ENCODE results near the gene ZGPAT. TPM values are rescaled to one million over a fixed set of nuclear protein-coding genes. Genes with fewer than 3 reads are reported as not detected.

ZGPAT gene
- total and polyA plus RNA-seq, 2 of the 13 experiments (the other 11 are each of a cell fraction or from before 2014, with no cell fraction given): 23.0 to 41.9 TPM

- TF ChIP-seq TAF1 (CRISPR knock-in tag; IDR thresholded peaks at IDR 0.05) (peak; percentile 85), KLF15 (CRISPR knock-in tag; IDR thresholded peaks at IDR 0.05; ENCODE audit: borderline replicate concordance) (peak; percentile 60; the same call in 1 of the 2 replicates), ZNF232 (CRISPR knock-in tag; IDR thresholded peaks at IDR 0.05; ENCODE audit: borderline replicate concordance) (peak; percentile 94), ATF4 (CRISPR knock-in tag; IDR thresholded peaks at IDR 0.05) (peak in 1 of 2 experiments; percentile 82; a peak in 2 of 4 replicates), ETV5 (CRISPR knock-in tag; IDR thresholded peaks at IDR 0.05; ENCODE audit: borderline replicate concordance) (peak; percentile 92), ZBTB7A (CRISPR knock-in tag; IDR thresholded peaks at IDR 0.05) (peak; percentile 83), NBN (conservative IDR thresholded peaks at IDR 0.05) (no peak), PLSCR1 (CRISPR knock-in tag; IDR thresholded peaks at IDR 0.05; ENCODE audit: borderline replicate concordance) (no peak), MYPOP (CRISPR knock-in tag; IDR thresholded peaks at IDR 0.05) (peak; percentile 80; the same call in 1 of the 2 replicates), NKX3-1 (CRISPR knock-in tag; IDR thresholded peaks at IDR 0.05) (peak; percentile 97), ZBTB46 (CRISPR knock-in tag; IDR thresholded peaks at IDR 0.05; ENCODE audit: borderline replicate concordance) (no peak), NR2F1 (CRISPR knock-in tag; IDR thresholded peaks at IDR 0.05) (peak; percentile 99 to 100), MTA1 (CRISPR knock-in tag; IDR thresholded peaks at IDR 0.05; ENCODE audit: borderline replicate concordance) (peak; percentile 59; the same call in 1 of the 2 replicates), FLYWCH1 (CRISPR knock-in tag; IDR thresholded peaks at IDR 0.05) (no peak), DPF2 (CRISPR knock-in tag; IDR thresholded peaks at IDR 0.05; ENCODE audit: borderline replicate concordance, low read depth) (no peak)
- TF ChIP-seq, protein P1, sequence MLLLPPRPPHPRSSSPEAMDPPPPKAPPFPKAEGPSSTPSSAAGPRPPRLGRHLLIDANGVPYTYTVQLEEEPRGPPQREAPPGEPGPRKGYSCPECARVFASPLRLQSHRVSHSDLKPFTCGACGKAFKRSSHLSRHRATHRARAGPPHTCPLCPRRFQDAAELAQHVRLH (CRISPR knock-in tag; IDR thresholded peaks at IDR 0.05; ENCODE audit: borderline replicate concordance, low read depth): peak; percentile 73; the same call in 1 of the 2 replicates
- TF ChIP-seq, protein P2, sequence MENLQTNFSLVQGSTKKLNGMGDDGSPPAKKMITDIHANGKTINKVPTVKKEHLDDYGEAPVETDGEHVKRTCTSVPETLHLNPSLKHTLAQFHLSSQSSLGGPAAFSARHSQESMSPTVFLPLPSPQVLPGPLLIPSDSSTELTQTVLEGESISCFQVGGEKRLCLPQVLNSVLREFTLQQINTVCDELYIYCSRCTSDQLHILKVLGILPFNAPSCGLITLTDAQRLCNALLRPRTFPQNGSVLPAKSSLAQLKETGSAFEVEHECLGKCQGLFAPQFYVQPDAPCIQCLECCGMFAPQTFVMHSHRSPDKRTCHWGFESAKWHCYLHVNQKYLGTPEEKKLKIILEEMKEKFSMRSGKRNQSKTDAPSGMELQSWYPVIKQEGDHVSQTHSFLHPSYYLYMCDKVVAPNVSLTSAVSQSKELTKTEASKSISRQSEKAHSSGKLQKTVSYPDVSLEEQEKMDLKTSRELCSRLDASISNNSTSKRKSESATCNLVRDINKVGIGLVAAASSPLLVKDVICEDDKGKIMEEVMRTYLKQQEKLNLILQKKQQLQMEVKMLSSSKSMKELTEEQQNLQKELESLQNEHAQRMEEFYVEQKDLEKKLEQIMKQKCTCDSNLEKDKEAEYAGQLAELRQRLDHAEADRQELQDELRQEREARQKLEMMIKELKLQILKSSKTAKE (CRISPR knock-in tag; IDR thresholded peaks at IDR 0.05; ENCODE audit: borderline replicate concordance): peak; percentile 80
- TF ChIP-seq, protein P3, sequence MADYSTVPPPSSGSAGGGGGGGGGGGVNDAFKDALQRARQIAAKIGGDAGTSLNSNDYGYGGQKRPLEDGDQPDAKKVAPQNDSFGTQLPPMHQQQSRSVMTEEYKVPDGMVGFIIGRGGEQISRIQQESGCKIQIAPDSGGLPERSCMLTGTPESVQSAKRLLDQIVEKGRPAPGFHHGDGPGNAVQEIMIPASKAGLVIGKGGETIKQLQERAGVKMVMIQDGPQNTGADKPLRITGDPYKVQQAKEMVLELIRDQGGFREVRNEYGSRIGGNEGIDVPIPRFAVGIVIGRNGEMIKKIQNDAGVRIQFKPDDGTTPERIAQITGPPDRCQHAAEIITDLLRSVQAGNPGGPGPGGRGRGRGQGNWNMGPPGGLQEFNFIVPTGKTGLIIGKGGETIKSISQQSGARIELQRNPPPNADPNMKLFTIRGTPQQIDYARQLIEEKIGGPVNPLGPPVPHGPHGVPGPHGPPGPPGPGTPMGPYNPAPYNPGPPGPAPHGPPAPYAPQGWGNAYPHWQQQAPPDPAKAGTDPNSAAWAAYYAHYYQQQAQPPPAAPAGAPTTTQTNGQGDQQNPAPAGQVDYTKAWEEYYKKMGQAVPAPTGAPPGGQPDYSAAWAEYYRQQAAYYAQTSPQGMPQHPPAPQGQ (CRISPR knock-in tag; IDR thresholded peaks at IDR 0.05; ENCODE audit: borderline replicate concordance): no peak
Measured at GRCh38 chr20:63707558-63708300, at the start of gene ZGPAT, which contains the start of gene ARFRP1 (continued).
